Activated T-helper 17 cell treated with anti-CD3 and anti-CD28 coated beads, Interleukin-2, amount 50 U/mL, for 72 hours (primary cell): ENCODE measurements around the gene COL3A1. TPM values are rescaled to one million over a fixed set of nuclear protein-coding genes. Genes with fewer than 3 reads are reported as not detected.

Source experiments
- ATAC-seq: fragments of 150-1000 bp; cut with Tn5 transposase; replicated peaks from 2 replicates; pipeline ENCODE4 v1.10.0; 2021; ENCODE audit warnings: mild to moderate bottlenecking, moderate library complexity
- H3K27ac Mint-ChIP-seq: one replicate; pipeline ENCODE4 v1.8.0; 2022; ENCODE audit warnings: mixed read lengths
- H3K27me3 Mint-ChIP-seq: one replicate; pipeline ENCODE4 v1.8.0; 2022; ENCODE audit warnings: mixed read lengths
- H3K36me3 Mint-ChIP-seq: one replicate; pipeline ENCODE4 v1.8.0; 2022; ENCODE audit warnings: low read depth, mild to moderate bottlenecking, mixed read lengths
- H3K4me1 Mint-ChIP-seq: one replicate; pipeline ENCODE4 v1.8.0; 2022; ENCODE audit warnings: mixed read lengths
- H3K4me3 Mint-ChIP-seq: one replicate; pipeline ENCODE4 v1.8.0; 2022; ENCODE audit warnings: mild to moderate bottlenecking, mixed read lengths
- H3K9me3 Mint-ChIP-seq: one replicate; pipeline ENCODE4 v1.8.0; 2022; ENCODE audit warnings: mixed read lengths
- total RNA-seq, 2 donors: library from RNA; stranded (reverse); gene quantifications; one replicate each; pipeline ENCODE4 v1.2.3, GENCODE V29; 2022

The COL3A1 gene
- total RNA-seq, 2 donors from 2014 or later: 0.64 TPM; not detected in 1

DNA sequence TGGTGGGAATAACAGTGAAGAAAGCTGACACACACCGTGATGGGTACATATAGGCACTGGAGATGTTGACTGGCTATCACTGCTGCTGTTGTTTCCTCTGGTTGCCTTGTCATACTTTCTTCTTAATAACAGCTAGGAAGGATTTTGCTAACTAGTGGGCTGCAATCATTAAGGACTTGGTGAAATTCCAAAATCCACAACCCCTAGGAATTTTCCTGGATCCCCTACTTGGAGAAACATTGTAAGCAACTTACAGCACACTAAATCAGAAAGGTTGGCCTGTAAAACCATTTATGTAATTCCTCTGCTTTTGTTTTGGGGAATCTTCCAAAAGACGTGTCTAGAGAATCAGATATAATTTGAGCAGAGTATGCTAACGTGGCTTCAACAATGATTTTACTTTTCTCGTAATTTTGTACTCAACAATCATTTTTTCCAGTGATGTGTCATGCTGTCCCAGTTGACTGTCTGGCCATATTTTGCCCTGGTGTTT lies 8.0 kb upstream of the COL3A1 start:
- no peak overlapping the region for H3K27ac Mint-ChIP-seq
- H3K36me3 Mint-ChIP-seq: no peaks in the 10 kb centered on the region
- H3K9me3 Mint-ChIP-seq: no peaks in the 10 kb centered on the region
- peak; percentile 35 for ATAC-seq
- H3K27me3 Mint-ChIP-seq: peaks cover 8% of the 10 kb centered on the region
- no peak overlapping the region for H3K4me3 Mint-ChIP-seq
- H3K4me1 Mint-ChIP-seq: no peaks in the 10 kb centered on the region

DNA sequence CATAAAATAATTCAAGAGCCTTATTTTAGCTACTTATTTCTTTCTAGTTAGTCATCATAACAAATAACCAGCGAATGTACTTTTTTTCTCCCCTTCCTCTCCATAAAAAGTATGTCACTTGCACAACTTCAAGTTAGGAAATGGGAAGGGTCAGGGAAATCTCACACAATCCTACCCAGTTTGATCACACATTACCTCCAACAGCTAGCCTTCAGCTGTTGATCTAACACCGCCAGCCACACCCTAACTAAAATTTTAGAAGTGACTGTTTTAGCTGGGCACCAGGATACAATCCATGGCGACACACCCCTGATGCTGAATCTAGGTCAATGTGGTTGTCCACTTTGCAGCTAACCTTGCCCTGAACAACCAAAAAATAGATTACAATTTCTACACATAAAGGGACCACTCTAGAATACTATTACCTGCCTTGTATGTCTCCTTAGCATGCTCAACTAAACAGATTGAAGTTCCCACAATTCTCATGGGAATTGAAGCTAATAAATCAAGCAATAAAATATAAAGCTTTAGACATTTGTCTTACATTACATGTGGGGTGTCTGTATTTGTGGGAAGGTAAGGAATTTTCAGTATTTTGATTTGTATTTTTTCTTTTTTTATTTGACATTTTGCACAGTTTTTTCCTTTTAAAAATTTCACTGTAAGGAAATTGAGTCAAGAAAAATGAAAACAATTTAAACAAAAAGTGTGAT lies 7.3 kb upstream of the COL3A1 start:
- peaks cover under 1% of the 10 kb centered on the region for H3K27me3 Mint-ChIP-seq
- H3K4me3 Mint-ChIP-seq: no peak overlapping the region

DNA sequence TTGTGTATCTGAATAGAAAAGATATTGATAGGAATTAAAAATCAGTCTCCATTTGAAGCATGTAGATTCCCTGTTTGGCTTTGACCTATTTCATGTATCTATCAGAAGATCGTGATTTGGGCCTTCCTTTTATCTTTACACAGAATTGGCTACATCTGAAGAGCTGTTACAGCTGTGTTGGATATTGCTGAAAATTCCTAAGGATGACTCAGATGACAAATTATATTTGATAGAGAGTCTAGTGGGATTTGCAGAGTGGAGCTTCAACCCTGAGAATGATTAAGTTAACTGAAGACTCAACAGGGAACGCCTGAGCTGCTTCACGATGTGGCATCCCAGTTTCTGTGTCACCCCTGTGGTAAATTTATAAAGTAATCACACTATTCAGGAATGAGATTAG lies 4.9 kb upstream of the COL3A1 start:
- no peak overlapping the region for H3K4me3 Mint-ChIP-seq
- H3K9me3 Mint-ChIP-seq: no peaks in the 10 kb centered on the region
- H3K27ac Mint-ChIP-seq: no peak overlapping the region
- H3K27me3 Mint-ChIP-seq: no peaks in the 10 kb centered on the region
- no peak for ATAC-seq
- no peaks in the 10 kb centered on the region for H3K4me1 Mint-ChIP-seq
- H3K36me3 Mint-ChIP-seq: no peaks in the 10 kb centered on the region

More for the DNA sequence above, 7.3 kb upstream of the COL3A1 start:
- H3K4me1 Mint-ChIP-seq: no peaks in the 10 kb centered on the region
- H3K9me3 Mint-ChIP-seq: no peaks in the 10 kb centered on the region
- no peak for ATAC-seq
- H3K27ac Mint-ChIP-seq: no peak overlapping the region
- H3K36me3 Mint-ChIP-seq: no peaks in the 10 kb centered on the region

DNA sequence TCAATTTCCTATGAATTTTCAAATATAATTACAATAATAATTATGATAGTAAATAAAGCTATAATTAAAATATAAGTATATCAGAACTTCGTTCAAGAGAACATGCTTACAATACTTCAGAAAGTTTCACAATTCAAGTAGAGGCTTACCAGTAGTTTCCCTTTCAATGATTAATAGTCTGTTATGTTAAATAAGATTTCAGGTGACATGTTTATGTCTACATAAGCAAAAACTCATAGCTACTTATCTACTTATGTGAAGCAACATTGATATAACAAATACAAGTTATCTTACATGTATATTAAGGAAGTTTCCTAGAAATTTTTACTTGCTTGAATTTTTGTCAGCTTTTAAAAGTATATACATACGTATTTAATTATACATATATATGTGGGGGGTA lies 4.5 kb upstream of the COL3A1 start:
- H3K27me3 Mint-ChIP-seq: no peaks in the 10 kb centered on the region
- no peaks in the 10 kb centered on the region for H3K36me3 Mint-ChIP-seq
- no peaks in the 10 kb centered on the region for H3K9me3 Mint-ChIP-seq

DNA sequence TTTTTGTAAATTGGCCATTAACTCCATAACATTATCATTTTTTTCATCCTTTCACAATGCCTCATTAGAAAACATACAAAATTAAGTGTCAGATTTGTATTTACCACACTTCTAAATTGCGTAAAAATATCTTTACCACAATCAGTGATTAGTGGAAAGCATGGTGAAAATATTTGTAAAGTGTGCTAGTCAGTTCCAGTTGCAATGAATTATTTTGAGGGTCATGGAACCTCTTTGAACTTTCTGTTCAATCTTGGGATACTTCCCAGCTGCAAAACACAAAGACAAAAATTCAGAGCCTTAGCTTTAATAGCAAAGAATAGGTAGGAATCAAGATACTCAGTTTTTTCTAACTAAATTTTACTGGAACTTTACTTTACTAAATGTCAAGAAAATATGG lies 4.0 kb upstream of the COL3A1 start:
- Mint-ChIP-seq H3K9me3 (no peaks in the 10 kb centered on the region), H3K4me1 (no peaks in the 10 kb centered on the region), H3K27ac (no peak overlapping the region), H3K36me3 (no peaks in the 10 kb centered on the region), H3K27me3 (no peaks in the 10 kb centered on the region), H3K4me3 (no peak overlapping the region)
- no peak for ATAC-seq

More for the DNA sequence above, 4.5 kb upstream of the COL3A1 start:
- no peak for ATAC-seq
- H3K4me3 Mint-ChIP-seq: no peak overlapping the region
- no peaks in the 10 kb centered on the region for H3K4me1 Mint-ChIP-seq
- no peak overlapping the region for H3K27ac Mint-ChIP-seq

DNA sequence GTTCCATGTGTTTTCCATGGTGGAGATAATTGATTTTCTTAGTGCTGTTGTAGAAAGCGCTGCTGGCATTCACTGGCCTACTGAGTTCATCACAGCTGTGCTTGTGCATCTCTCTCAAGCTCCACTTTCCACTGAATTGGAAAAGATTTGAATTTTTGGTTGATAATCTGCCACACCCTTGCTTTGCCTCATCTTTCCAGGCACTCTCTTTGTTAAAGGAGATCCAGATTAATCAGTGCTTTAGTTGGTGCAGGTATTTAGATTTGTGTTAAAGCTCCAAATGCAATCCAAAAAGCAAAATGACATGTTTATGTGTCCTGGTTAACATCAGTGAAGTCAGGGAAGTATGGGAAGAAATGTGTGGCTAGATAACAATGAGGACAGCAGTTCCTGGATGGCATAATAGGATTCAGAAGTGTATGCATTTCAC lies 2.7 kb upstream of the COL3A1 start:
- no peak overlapping the region for H3K4me3 Mint-ChIP-seq
- H3K36me3 Mint-ChIP-seq: no peaks in the 10 kb centered on the region
- H3K9me3 Mint-ChIP-seq: no peaks in the 10 kb centered on the region
- no peaks in the 10 kb centered on the region for H3K4me1 Mint-ChIP-seq
- no peak for ATAC-seq
- H3K27ac Mint-ChIP-seq: no peak overlapping the region
- peaks cover 6% of the 10 kb centered on the region for H3K27me3 Mint-ChIP-seq

DNA sequence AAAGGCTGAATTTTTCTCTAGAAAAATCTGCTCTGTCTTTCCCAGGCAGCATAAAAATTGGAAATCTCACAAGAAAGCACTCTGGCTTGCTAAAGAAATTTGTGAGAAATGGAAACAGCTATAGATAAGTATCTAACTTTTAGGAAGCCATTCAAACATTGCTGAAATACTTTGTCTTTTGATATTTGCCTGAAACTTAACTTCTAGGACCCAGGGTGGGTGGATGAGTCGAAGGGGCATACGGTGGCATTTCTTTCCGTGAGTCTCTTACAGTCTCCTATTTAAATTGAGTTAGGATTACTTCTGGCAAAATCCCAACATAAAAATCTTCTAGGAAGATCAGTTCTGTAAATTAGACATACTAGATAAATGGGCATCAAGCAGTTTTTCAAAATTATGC lies 532 bp upstream of the COL3A1 start:
- Mint-ChIP-seq H3K27ac (no peak overlapping the region), H3K9me3 (no peaks in the 10 kb centered on the region), H3K27me3 (peaks cover 6% of the 10 kb centered on the region), H3K4me1 (peaks cover 2% of the 10 kb centered on the region), H3K4me3 (no peak overlapping the region), H3K36me3 (no peaks in the 10 kb centered on the region)
- ATAC-seq: no peak

DNA sequence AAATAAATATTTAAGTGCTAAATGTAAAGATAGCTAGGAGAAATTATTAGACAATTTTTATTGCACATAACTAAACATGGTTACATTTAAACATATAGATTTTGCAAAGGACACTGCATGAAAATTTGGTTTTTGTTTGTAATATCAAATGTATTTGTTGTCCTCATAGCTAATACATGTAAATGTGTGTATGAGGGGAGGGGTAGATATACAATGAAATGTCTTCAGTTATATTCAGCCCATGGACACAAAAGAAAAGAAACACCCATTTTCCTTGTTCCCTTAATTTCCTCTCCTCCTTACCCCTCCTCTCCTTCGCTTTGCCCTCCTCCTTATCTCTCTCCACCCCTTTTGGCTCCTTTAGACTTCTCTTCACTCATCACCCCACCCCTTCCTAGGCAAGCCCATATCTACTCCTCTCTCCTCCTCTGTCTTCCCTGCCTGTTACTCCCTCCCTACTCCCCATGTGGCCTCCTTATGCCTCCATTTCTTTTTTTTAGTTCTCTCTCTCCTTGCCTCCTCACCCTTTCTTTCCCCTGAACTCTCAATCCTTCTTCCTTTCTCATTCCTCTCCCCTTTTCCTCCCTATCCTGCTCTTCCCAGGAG lies 1.4 kb downstream of the COL3A1 start:
- Mint-ChIP-seq H3K9me3 (no peaks in the 10 kb centered on the region), H3K27ac (no peak overlapping the region), H3K4me1 (peaks cover 8% of the 10 kb centered on the region), H3K36me3 (no peaks in the 10 kb centered on the region), H3K4me3 (no peak overlapping the region), H3K27me3 (peaks cover 6% of the 10 kb centered on the region)
- no peak for ATAC-seq

DNA sequence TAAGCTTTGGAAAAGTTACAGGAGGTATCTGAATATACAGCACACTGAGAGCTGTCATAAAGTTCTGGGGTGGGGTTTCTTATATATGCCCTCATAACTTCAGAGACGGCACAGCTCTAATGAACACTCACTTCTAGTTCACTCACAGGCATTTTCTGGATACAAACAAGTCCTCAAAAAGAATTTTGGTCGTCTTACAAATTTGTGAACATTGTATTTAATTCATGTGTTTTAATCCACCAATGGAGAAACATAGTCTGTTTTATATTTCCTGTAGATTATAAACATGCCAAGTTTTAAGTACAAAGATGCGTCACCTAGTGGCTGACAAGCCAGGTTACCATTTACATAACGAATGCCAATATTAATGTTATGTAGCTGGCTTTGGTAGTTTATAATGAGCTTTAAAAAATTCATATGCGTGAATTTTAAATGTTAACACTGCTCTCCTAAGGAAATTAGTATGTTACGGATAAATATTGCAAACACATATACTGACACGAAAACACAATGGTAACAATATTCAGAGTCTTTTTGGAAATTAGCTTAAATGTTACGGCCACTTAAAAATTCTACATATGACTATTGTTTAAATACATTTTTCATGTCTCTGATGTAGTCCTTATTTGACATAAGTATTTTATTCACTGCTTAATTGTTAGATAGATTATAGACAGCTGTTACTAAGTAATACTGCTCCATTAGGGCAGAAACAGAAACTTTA lies 2.5 kb downstream of the COL3A1 start:
- ATAC-seq: no peak
- Mint-ChIP-seq H3K9me3 (no peaks in the 10 kb centered on the region), H3K27me3 (peaks cover 6% of the 10 kb centered on the region), H3K4me3 (no peak overlapping the region), H3K27ac (no peak overlapping the region), H3K4me1 (peaks cover 8% of the 10 kb centered on the region), H3K36me3 (no peaks in the 10 kb centered on the region)

DNA sequence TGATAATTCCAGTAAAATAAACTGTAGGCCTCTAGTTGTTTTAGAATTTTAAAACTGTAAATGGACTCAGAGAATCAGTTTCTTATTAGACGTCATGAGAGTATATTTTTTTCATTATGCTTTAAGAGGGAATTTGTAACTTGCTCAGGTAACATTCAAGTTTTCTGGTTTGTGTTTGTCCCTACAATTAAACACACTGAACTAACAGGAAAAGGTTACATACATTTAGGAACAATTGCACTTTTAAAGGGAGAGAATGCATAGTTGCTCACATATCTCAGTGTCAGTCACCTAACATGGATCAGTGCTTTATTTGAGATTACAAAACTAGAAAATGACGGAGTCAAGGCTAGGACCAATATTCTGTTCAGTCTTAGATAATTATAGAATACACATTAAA lies 3.1 kb downstream of the COL3A1 start:
- peaks cover 6% of the 10 kb centered on the region for H3K27me3 Mint-ChIP-seq
- no peaks in the 10 kb centered on the region for H3K36me3 Mint-ChIP-seq
- no peaks in the 10 kb centered on the region for H3K9me3 Mint-ChIP-seq
- H3K4me3 Mint-ChIP-seq: no peak overlapping the region
- ATAC-seq: no peak
- peaks cover 8% of the 10 kb centered on the region for H3K4me1 Mint-ChIP-seq
- no peak overlapping the region for H3K27ac Mint-ChIP-seq

DNA sequence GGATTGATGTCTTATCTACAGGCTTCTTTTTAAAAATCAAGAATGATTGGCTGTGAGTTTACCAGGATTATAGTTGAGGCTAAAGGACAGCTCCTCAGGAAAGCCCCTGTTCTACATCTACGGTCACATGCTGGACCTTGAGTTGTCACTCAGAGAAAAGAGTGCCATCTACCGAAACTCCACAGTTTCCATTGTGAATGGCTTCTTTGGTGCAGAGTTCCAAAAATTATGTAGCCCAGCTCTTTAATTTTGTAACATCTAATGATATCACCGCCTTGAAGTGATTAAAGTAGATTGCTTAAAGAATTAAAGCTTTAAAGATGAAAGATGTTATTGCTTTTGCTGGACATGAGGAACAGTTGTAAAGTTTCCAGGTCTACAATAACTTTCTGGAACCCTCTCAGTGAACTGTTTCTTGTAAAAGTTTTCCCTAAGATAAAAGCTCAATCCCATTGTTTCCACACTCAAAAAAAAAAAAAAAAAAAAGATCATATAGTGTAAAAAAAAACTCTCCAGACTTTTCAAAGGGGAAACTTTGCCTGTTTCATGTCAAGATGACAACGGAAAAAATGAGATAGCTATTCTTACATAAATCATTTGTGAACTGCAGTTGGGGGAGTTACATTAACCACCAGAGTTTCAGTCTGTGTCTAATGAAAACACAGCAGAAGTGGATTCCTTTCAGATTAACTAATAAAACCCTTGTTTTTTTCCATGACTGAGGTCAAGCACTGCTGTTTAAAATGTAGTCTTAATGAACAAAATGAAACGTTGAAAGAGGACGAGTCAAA lies 4.3 kb downstream of the COL3A1 start:
- H3K4me1 Mint-ChIP-seq: peaks cover 8% of the 10 kb centered on the region
- H3K4me3 Mint-ChIP-seq: peak overlapping the region; percentile 67
- H3K9me3 Mint-ChIP-seq: no peaks in the 10 kb centered on the region
- peaks cover 6% of the 10 kb centered on the region for H3K27me3 Mint-ChIP-seq
- H3K36me3 Mint-ChIP-seq: no peaks in the 10 kb centered on the region
- peak; percentile 85 for ATAC-seq
- H3K27ac Mint-ChIP-seq: peak overlapping the region; percentile 96

DNA sequence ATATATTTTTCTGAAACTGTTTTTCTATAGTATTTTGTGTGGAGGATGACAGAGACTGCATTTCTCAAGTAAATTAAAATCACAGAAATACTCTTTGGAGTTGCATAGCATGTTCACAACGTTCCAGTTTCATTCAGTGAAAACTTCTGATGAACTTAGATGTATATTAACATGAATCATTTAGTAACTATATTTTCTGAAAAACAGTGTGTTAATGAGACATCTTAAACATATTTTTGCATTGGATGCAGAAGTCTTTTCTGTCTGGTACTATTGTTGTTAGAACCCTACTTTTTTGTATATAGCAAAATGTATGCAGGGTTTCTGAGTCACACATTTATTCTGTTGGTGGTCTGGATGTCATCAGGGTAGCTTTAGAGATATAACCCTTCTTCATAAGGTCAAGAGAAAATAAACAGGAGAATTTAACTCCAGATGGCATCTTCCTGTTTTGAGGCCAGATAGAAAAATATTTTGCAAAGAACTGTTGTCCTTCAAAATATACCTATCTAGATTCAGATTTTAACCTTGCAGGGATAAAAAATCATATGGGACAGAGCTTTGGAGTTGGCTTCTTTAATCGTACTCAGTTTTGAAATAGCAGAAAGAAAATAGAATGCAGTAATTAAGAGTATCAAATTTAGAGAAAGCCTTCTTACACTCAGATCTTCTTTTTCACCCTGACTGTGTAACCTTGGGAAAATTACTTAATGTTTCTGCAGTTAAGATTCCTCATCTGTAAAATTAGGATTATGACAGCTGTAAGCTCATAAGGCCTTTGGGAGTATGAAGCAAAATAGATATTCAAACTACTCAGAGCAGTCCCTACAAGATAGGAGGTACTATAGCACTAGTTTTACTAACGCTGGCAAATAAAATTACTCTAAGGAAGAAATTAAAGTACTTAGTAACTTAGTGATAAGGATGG lies 5.3 kb downstream of the COL3A1 start:
- no peaks in the 10 kb centered on the region for H3K9me3 Mint-ChIP-seq
- peaks cover 6% of the 10 kb centered on the region for H3K27me3 Mint-ChIP-seq
- H3K4me3 Mint-ChIP-seq: peak overlapping the region; percentile 67
- peak overlapping the region; percentile 96 for H3K27ac Mint-ChIP-seq
- H3K4me1 Mint-ChIP-seq: peaks cover 8% of the 10 kb centered on the region
- peak; percentile 57 for ATAC-seq
- no peaks in the 10 kb centered on the region for H3K36me3 Mint-ChIP-seq

DNA sequence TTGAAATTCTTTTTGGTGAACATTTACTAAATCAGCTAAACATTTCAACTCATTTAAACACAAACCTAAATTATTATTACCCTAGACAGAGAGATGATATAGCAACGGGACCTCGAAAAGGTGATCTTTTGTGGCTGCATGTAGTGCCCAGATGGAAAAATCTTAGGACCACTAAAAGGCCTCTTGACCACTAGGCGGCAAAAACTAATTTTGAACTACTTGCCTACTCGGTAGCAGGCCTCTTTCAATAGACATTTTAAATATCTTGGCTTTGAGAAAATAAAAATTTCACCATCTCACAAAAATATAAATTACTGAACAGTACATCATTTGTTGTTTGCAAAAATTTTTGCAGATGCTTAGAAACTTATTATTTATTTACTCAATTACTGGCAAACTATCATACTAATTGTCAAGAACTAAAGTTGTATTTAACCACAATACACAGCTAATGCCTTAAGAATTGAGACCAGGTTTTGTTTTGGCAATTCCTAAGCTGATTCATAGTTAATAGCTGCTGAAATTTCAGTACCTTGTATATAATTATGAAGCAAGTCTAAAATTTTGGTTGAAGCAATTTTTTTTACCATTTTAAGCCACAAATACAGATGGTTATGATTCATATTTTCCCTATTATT lies 9.4 kb downstream of the COL3A1 start:
- Mint-ChIP-seq H3K4me1 (peaks cover 6% of the 10 kb centered on the region), H3K9me3 (no peaks in the 10 kb centered on the region), H3K27me3 (no peaks in the 10 kb centered on the region), H3K27ac (no peak overlapping the region), H3K36me3 (no peaks in the 10 kb centered on the region), H3K4me3 (no peak overlapping the region)
- no peak for ATAC-seq
